HG03060 (cell line): Measurements from ENCODE around the gene SCAF4.

ENCODE experiments used
- ATAC-seq: cut with Tn5 transposase; IDR thresholded peaks from one replicate; pipeline ENCODE4 v1.9.1; 2021; ENCODE audit warnings: low read depth, moderate number of reproducible peaks; ENCODE audit not compliant: unreplicated experiment

Gene SCAF4

GRCh38 chr21:31714741-31715365 lies 17.1 kb downstream of the SCAF4 start:
- ATAC-seq = no peak

GRCh38 chr21:31713973-31714740 lies 17.8 kb downstream of the SCAF4 start:
- no peak for ATAC-seq

GRCh38 chr21:31713115-31713514 lies 18.8 kb downstream of the SCAF4 start:
- ATAC-seq = no peak

GRCh38 chr21:31711745-31712285 lies 20.1 kb downstream of the SCAF4 start:
- ATAC-seq = no peak

- ATAC-seq = no peak
Observed at GRCh38 chr21:31711326-31711725, 20.6 kb downstream of the SCAF4 start.

- ATAC-seq = no peak
Observed at GRCh38 chr21:31710586-31710985, 21.3 kb downstream of the SCAF4 start.

- ATAC-seq = no peak
Observed at GRCh38 chr21:31708541-31708940, 23.4 kb downstream of the SCAF4 start.

GRCh38 chr21:31707499-31707898 lies 24.4 kb downstream of the SCAF4 start:
- no peak for ATAC-seq

GRCh38 chr21:31706562-31706961 lies 25.4 kb downstream of the SCAF4 start:
- no peak for ATAC-seq

- ATAC-seq = no peak
Observed at GRCh38 chr21:31700040-31700439, 31.9 kb downstream of the SCAF4 start.

- ATAC-seq = no peak
Observed at GRCh38 chr21:31698461-31698860, 33.5 kb downstream of the SCAF4 start.

- no peak for ATAC-seq
Observed at GRCh38 chr21:31696424-31696823, 35.5 kb downstream of the SCAF4 start.

GRCh38 chr21:31693222-31693621 lies 38.7 kb downstream of the SCAF4 start:
- no peak for ATAC-seq

- ATAC-seq = no peak
Observed at GRCh38 chr21:31688603-31689368, 43.1 kb downstream of the SCAF4 start.

GRCh38 chr21:31687108-31687507 lies 44.8 kb downstream of the SCAF4 start:
- no peak for ATAC-seq

- ATAC-seq = no peak
Observed at GRCh38 chr21:31686272-31686915, 45.5 kb downstream of the SCAF4 start.

- ATAC-seq = no peak
Observed at GRCh38 chr21:31684918-31685317, 47.0 kb downstream of the SCAF4 start.

GRCh38 chr21:31683029-31683428 lies 48.9 kb downstream of the SCAF4 start:
- ATAC-seq = no peak

GRCh38 chr21:31682620-31683019 lies 49.3 kb downstream of the SCAF4 start:
- no peak for ATAC-seq

GRCh38 chr21:31678478-31678877 lies 53.4 kb downstream of the SCAF4 start:
- no peak for ATAC-seq

GRCh38 chr21:31677047-31677446 lies 54.9 kb downstream of the SCAF4 start:
- ATAC-seq = no peak
